ENCODE data around the gene HSPA14.
"Not testable (repeated sequence)": the region's sequence is repeated elsewhere in the genome, so short reads cannot be mapped to it uniquely, and the experiment has no call there.

HSPA14 gene

GRCh38 chr10:14838582-14839304, 637 bp downstream of the HSPA14 start:
- no peak for DNase-seq

GRCh38 chr10:14839305-14839695, 1.2 kb downstream of the HSPA14 start:
- no peak for DNase-seq

- DNase-seq = no peak
These were observed 2.1 kb downstream of the HSPA14 start for GRCh38 chr10:14840178-14840577.

- DNase-seq = no peak
These were observed 5.4 kb downstream of the HSPA14 start for GRCh38 chr10:14843327-14843988.

DNA sequence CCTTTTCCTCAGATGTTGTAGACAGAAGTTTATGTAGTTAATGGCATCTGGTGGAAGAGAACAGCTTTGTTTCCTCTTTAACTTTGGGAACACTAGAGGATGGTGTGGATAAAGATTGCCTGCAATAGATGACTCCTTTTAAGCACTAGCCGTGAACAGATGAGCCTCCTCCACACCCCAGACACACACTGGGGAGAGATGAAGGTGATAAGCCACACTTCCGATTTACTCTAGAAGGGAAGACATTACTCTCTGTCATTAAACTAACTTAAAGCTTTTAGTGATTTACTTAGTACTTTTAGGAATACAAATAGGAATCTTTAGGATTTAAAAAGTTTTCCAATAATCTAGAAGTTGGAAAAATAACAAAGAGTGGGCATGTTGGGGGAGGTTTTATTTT, 6.8 kb downstream of the HSPA14 start:
- DNase-seq = no peak

GRCh38 chr10:14852236-14852635, 14.1 kb downstream of the HSPA14 start:
- DNase-seq = no peak

GRCh38 chr10:14855453-14855852, 17.3 kb downstream of the HSPA14 start:
- no peak for DNase-seq

GRCh38 chr10:14858338-14858960, 20.3 kb downstream of the HSPA14 start:
- no peak for DNase-seq

GRCh38 chr10:14859043-14859442, 20.9 kb downstream of the HSPA14 start:
- no peak for DNase-seq

DNA sequence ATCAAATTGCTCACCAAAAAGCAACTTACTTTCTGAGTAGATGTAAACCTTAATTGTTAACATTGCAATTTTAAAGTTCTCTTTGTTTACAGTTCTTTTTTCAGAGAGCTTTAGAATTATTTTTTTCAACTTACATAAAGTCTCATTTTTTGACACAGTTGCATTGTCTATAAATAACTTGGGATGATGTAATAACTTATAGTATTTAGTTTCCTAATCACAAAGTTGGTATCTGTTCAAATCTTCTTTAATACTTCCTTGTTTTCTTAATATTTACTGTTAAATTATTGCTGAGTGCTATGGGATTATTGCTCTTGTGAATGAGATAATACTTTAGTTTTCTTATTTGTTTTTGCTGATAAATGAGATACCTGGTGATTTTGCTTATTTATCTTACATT, 21.7 kb downstream of the HSPA14 start:
- DNase-seq = no peak

GRCh38 chr10:14860791-14861190, 22.7 kb downstream of the HSPA14 start:
- DNase-seq = no peak

- not testable (repeated sequence) for DNase-seq
These were observed 26.4 kb downstream of the HSPA14 start for GRCh38 chr10:14864466-14864865.

GRCh38 chr10:14864871-14865270, 26.8 kb downstream of the HSPA14 start:
- not testable (repeated sequence) for DNase-seq

- no peak for DNase-seq
These were observed 35.1 kb downstream of the HSPA14 start for GRCh38 chr10:14873090-14873760.

DNA sequence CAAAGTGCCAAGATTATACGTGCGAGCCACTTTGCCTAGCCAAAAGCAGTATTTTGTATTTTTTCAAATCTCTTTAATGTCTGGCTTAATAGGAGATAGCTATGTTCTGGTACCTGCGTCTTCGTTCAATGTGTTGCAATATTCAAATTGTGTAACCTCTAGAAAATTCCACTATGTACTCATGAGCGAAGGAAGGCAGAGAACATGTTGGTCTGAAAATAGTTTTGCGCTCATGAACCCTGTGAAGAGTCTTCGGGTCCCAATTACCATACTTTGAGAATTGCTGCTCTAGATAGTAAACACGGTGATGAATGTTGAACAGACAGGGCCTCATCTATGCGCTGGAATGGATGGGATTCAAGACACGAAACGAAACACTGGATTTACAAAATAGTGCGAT, 37.8 kb downstream of the HSPA14 start:
- DNase-seq = no peak

GRCh38 chr10:14876764-14877163, 38.7 kb downstream of the HSPA14 start:
- DNase-seq = no peak

- DNase-seq = peak; percentile 82
These were observed 40.4 kb downstream of the HSPA14 start, which contains the start of gene SUV39H2 for GRCh38 chr10:14878266-14879123. Gene SUV39H2, plus strand, starts transcription at chr10:14878866. Its CDS starts 23 bp downstream, at chr10:14878889.

GRCh38 chr10:14879124-14879927, 41.2 kb downstream of the HSPA14 start:
- DNase-seq = no peak

- no peak for DNase-seq
These were observed 41.8 kb downstream of the HSPA14 start for GRCh38 chr10:14879928-14880193.

DNA sequence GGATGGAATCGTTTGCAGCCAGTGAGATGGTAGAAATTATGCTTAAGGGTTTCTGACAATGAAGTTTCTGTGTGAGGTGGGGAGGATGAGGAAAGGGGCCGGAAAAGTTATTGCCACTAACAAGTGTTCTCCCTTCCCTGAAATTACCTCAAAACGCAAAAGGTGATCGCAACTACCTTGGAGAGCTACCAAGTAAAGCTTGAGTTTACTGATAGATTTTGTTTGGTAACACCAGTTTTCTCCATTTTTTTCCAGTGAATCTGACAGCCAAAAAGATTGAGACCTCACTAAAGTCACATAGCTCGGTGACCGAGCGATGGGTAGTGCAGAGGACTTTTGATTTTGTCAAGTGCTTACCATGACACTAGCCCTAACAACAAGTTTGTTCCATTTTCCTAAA, 42.1 kb downstream of the HSPA14 start:
- DNase-seq = no peak

DNA sequence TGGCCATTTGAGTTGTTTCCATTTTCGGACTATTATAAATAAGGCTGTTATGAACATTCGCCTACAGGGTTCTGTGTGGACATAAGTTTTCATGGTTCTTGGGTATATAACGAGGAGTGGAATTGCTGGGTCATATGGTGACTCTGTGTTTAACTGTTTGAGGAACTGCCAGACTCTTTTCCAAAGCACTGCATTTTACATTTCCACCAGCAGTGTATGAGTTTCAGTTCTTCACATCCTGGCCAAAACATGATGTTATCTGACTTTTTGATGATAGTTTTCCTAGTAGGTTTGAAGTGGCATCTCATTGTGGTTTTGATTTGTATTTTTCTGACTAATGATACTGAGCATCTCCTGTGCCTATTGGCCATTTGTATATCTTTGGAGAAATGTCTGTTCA, 46.0 kb downstream of the HSPA14 start:
- no peak for DNase-seq

DNA sequence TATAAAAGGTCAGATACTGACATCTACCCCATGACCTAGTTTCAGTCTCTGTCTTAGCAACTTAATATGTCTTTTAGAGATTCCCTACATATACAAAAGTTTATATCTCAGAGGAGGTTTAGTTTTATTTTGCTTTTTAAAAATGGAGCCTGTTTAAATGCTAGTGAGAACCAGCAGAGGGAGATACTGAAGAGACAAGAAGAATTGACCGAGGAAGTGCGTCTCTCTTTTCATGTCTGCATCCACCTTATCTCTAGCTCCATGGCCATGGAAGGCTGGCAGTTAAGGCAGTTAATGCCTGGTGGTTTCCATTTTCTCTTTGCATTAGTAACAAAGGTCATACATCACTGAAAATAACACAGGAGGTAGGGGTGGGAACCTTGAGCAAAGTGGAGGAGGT, 51.2 kb downstream of the HSPA14 start:
- no peak for DNase-seq
